Renal cortex interstitium (tissue), 11 donors: ENCODE measurements around the gene WFDC13. TPM values are rescaled to one million over a fixed set of nuclear protein-coding genes. Genes with fewer than 3 reads are reported as not detected.

Experiments used
- DNase-seq, 11 donors: peaks; one replicate each; pipeline ENCODE4 v3.0.0-alpha.2; 2013; ENCODE audit warnings: low read depth in 9 of 11, low spot score in 4 of 11; ENCODE audit errors: extremely low read depth in 1 of 11
- polyA plus RNA-seq, 3 donors: library from polyadenylated mRNA; unstranded; fragments of 120-200 nt; gene quantifications; one replicate each; pipeline ENCODE4 v1.2.1, GENCODE V29; 2013; ENCODE audit not compliant: insufficient read length in 3 of 3

The WFDC13 gene
- polyA plus RNA-seq, 3 donors = 0.07 TPM; not detected in 2

- no peak for DNase-seq
Observed at GRCh38 chr20:45752746-45753145, 50.9 kb downstream of the WFDC13 start.

DNA sequence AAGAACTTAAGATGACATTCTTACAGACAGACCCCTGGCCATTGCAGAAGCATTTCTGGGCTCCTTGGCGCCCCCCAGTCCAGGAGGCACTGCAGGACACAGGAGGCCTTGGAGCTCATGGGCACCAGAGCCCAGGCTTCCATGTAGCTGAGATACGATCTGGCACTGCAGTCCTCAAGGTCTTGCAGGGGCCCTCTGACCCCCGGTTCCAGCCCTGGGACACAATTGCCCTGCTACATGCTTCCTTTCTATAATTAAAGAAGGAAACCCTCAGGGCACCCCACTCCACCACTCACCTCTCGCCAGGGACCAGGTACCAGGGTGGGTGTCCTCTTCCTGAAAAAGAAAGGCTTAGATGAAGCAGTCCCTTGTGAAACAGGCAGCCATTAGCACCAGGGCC is 56.3 kb downstream of the WFDC13 start:
- no peak for DNase-seq

Other genes with a start within 250 kb of the WFDC13 start
- 100 to 1,000 TPM; 123 to 249 (median 182) TPM for gene WFDC2, start 232.3 kb upstream of the WFDC13 start, polyA plus RNA-seq
- not detected for gene SPINT3, start 186.4 kb upstream of the WFDC13 start, polyA plus RNA-seq
- under 1 TPM in 1 of 3 donors, not detected in 2; 0.30 TPM for gene WFDC6, start 162.6 kb upstream of the WFDC13 start, polyA plus RNA-seq
- under 1 TPM; 0.16 to 0.39 (median 0.20) TPM for gene EPPIN, start 154.6 kb upstream of the WFDC13 start, polyA plus RNA-seq
- gene WFDC8, start 122.8 kb upstream of the WFDC13 start, polyA plus RNA-seq = under 1 TPM in 1 of 3 donors, not detected in 2; 0.36 TPM
- not detected for gene WFDC10A, start 72.3 kb upstream of the WFDC13 start, polyA plus RNA-seq
- gene WFDC9, start 70.8 kb upstream of the WFDC13 start, polyA plus RNA-seq = not detected
- gene WFDC11, start 31.8 kb upstream of the WFDC13 start, polyA plus RNA-seq = not detected
- gene WFDC10B, start 3.0 kb downstream of the WFDC13 start, polyA plus RNA-seq = not detected
- not detected for gene SPINT4, start 20.3 kb downstream of the WFDC13 start, polyA plus RNA-seq
- gene WFDC3, start 89.8 kb downstream of the WFDC13 start, polyA plus RNA-seq = 1 to 10 TPM in 2 of 3 donors, under 1 TPM in 1; 0.44 to 2.2 (median 1.3) TPM
- 10 to 100 TPM; 34.5 to 40.9 (median 35.8) TPM for gene DNTTIP1, start 89.9 kb downstream of the WFDC13 start, polyA plus RNA-seq
- gene UBE2C, start 110.6 kb downstream of the WFDC13 start, polyA plus RNA-seq = 10 to 100 TPM; 49.3 to 84.3 (median 74.4) TPM
- 1 to 10 TPM in 1 of 3 donors, under 1 TPM in 2; 0.50 to 2.5 (median 0.50) TPM for gene TNNC2, start 125.3 kb downstream of the WFDC13 start, polyA plus RNA-seq
- gene SNX21, start 131.8 kb downstream of the WFDC13 start, polyA plus RNA-seq = 10 to 100 TPM; 10.8 to 21.0 (median 14.2) TPM
- gene ACOT8, start 155.4 kb downstream of the WFDC13 start, polyA plus RNA-seq = 10 to 100 TPM; 19.2 to 31.3 (median 25.3) TPM
- gene ZSWIM3, start 155.6 kb downstream of the WFDC13 start, polyA plus RNA-seq = 1 to 10 TPM; 5.1 to 5.5 (median 5.2) TPM
- 10 to 100 TPM; 15.3 to 18.9 (median 16.6) TPM for gene ZSWIM1, start 179.2 kb downstream of the WFDC13 start, polyA plus RNA-seq
- gene SPATA25, start 185.6 kb downstream of the WFDC13 start, polyA plus RNA-seq = 1 to 10 TPM; 2.7 to 7.2 (median 3.5) TPM
- 1 to 10 TPM; 4.7 to 9.8 (median 7.5) TPM for gene NEURL2, start 189.2 kb downstream of the WFDC13 start, polyA plus RNA-seq
- gene CTSA, start 189.3 kb downstream of the WFDC13 start, polyA plus RNA-seq = 100 to 1,000 TPM; 120 to 166 (median 127) TPM
- 100 to 1,000 TPM; 115 to 141 (median 141) TPM for gene PLTP, start 210.1 kb downstream of the WFDC13 start, polyA plus RNA-seq
- 10 to 100 TPM; 44.7 to 52.7 (median 44.9) TPM for gene PCIF1, start 232.6 kb downstream of the WFDC13 start, polyA plus RNA-seq